GM10266 (cell line): Measurements from ENCODE around the gene SSBP3.
"Not testable (repeated sequence)": the region's sequence is repeated elsewhere in the genome, so short reads cannot be mapped to it uniquely, and the experiment has no call there.

Source experiments
- DNase-seq: peaks from one replicate; pipeline ENCODE4 v3.0.0; 2012; ENCODE audit errors: extremely low spot score
- TF ChIP-seq, protein P1 (sequence below): IDR thresholded peaks from 2 replicates; pipeline ENCODE4 v1.5.1; 2012; ENCODE audit warnings: mild to moderate bottlenecking, low read depth; ENCODE audit not compliant: control insufficient read depth, insufficient read depth; ENCODE audit errors: missing control alignments

SSBP3 gene

DNA sequence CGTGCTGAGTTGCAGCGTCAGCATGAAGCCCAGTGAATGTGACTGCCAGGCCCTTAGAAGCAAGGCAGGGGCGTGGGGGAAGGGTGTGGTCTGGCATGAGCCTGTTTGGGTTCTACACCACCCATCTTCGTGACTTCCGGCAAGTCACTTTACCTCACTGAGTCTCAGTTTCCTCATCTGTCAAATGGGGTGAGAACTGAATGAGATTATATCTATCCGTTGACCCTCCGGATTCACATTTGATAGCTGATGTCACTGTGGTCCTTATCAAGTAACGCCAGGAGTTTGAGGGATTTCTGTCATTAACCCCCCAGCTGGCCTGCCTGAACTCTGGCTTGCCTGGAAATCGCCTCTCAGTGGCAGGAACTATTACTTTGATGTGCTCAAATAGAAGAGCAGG lies 190.7 kb downstream of the SSBP3 start:
- DNase-seq: no peak
- TF ChIP-seq, protein P1, sequence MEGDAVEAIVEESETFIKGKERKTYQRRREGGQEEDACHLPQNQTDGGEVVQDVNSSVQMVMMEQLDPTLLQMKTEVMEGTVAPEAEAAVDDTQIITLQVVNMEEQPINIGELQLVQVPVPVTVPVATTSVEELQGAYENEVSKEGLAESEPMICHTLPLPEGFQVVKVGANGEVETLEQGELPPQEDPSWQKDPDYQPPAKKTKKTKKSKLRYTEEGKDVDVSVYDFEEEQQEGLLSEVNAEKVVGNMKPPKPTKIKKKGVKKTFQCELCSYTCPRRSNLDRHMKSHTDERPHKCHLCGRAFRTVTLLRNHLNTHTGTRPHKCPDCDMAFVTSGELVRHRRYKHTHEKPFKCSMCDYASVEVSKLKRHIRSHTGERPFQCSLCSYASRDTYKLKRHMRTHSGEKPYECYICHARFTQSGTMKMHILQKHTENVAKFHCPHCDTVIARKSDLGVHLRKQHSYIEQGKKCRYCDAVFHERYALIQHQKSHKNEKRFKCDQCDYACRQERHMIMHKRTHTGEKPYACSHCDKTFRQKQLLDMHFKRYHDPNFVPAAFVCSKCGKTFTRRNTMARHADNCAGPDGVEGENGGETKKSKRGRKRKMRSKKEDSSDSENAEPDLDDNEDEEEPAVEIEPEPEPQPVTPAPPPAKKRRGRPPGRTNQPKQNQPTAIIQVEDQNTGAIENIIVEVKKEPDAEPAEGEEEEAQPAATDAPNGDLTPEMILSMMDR: no peak

DNA sequence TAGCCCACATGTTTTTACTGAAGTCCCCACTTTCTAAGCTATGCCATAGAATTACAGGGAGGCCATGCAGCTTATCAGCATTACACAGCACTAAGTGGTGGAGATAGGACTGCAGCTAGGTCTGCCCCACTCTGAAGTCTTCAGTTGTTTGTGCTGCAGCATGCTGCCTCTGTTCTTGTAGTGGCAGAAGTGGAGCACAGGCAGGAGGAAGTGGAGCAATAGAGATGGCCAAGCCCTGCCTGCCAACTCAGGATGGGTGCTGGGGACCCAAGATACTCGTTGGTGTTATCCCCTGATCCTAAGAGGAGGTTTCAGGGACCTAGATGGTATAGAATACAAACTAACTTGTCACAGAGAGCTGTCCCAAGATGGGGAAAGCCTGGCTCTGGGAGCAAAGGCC lies 193.3 kb downstream of the SSBP3 start:
- DNase-seq: no peak
- TF ChIP-seq, protein P1: no peak

DNA sequence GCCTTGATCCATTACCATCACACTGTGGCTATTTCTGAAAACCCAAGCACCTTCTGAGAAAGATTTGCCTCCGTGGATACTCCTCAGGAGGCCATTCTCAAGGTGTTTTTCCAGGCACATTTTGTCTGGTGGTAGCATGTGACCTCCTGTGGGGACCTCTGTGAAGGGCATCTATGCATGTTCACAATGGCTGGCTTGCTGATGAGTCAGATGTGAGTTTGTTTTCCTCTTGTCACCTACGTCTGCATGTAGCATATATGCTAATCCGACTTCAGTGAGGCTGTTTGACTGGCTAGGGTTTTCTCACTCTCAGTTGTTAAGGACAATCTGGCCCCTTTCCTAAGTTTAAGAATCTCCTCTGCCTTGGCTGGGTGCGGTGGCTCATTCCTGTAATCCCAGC lies 198.3 kb downstream of the SSBP3 start:
- not testable (repeated sequence) for DNase-seq

DNA sequence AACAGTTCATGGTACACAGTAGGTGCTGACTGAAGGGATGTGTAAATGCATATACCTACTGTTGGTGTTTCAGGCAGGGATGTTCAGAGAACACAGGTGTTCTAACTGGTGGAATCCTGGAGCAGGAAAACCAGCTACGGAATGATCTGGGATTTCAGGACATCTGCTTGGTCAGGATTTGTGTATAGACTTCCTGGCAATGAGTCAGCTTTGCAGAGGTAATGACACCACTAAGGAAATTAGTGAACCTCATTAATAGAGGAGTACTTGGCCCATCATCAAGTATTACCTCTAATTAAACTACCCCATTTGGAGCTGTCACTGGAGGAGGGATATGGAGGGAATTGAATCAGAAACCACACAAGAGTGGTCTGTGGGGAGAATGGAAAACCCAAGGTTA lies 198.9 kb downstream of the SSBP3 start:
- TF ChIP-seq, protein P1: no peak
- no peak for DNase-seq

DNA sequence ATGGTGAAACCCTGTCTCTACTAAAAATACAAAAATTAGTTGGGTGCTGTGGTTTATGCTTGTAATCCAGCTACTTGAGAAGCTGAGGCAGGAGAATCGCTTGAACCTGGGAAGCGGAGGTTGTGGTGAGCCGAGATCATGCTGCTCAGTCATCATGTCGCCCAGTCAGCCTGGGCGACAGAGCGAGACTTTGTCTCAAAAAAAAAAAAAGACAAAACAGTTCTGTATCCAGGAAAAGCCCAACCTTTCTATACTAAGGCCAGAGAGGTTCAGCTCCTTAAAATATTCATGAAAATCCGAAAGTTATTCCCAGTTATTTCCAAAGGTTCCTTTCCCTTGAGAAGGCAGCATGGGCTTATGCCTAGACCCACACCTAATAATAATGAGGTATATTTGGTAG lies 202.0 kb downstream of the SSBP3 start:
- TF ChIP-seq, protein P1: no peak
- DNase-seq: no peak

DNA sequence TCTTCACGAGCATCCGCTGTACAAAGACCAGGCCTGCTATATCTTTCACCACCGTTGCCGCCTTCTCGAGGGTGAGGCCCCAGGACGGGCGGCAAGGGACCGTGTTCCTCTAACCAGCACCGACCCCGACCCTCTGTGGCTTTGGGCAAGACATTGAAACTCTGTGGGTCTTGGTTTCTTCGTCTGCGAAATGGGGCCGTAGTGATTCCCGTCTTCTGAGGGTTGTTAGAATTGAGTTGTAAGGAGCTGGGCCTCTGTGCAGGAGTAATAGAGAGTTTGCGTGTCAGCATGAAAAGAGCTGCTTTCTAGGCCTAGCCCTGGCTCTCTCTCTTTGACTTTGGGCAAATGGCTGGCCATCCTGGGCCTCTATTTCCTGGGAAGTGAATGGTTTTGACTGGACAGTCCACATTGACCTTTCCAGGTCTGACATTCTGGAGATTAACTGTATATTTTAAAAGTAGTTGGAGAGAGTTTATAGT lies 205.6 kb downstream of the SSBP3 start:
- DNase-seq: no peak
- TF ChIP-seq, protein P1: no peak

DNA sequence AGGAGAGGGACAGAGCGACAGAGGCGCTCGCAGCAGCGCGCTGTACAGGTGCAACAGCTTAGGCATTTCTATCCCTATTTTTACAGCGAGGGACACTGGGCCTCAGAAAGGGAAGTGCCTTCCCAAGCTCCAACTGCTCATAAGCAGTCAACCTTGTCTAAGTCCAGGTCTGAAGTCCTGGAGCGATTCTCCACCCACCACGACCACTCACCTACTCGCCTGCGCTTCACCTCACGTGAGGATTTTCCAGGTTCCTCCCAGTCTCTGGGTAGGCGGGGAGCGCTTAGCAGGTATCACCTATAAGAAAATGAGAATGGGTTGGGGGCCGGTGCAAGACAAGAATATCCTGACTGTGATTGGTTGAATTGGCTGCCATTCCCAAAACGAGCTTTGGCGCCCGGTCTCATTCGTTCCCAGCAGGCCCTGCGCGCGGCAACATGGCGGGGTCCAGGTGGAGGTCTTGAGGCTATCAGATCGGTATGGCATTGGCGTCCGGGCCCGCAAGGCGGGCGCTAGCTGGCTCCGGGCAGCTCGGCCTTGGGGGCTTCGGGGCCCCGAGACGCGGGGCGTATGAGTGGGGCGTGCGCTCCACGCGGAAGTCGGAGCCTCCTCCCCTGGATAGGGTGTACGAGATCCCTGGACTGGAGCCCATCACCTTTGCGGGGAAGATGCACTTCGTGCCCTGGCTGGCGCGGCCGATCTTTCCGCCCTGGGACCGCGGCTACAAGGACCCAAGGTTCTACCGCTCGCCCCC lies 206.3 kb downstream of the SSBP3 start, which contains the start of the genes CYB5RL and MRPL37:
Gene CYB5RL, minus strand, starts transcription at position 266 of the 754 bp plus-strand sequence. CDS start 4,414 bp downstream, outside the sequence.
Gene MRPL37, plus strand, starts transcription at position 403 of the 754 bp plus-strand sequence. Its CDS starts 77 bp downstream, at position 480.
- DNase-seq: peak; percentile 96
- TF ChIP-seq, protein P1: no peak
